ENCODE data around the gene LMX1B. TPM values are rescaled to one million over a fixed set of nuclear protein-coding genes. Genes with fewer than 3 reads are reported as not detected.

The LMX1B gene
- total RNA-seq, 1 experiment from 2014 or later = not detected

GRCh38 chr9:126623314-126623666, 9.6 kb downstream of the LMX1B start:
- intact Hi-C loops (cut with micrococcal nuclease; ENCODE audit: unreplicated experiment) = no loop called here
- no TSS peak for BruUV-seq (replicated peaks)
- Mint-ChIP-seq H3K9me3 (ENCODE audit: low read depth, unreplicated experiment) (no peaks in the 10 kb centered on the region), H3K36me3 (ENCODE audit: insufficient read depth, unreplicated experiment) (peaks cover 7% of the 10 kb centered on the region), H3K4me3 (ENCODE audit: low read depth, unreplicated experiment) (no peak overlapping the region), H3K27me3 (ENCODE audit: unreplicated experiment) (peaks cover 75% of the 10 kb centered on the region), H3K4me1 (ENCODE audit: low read depth, unreplicated experiment) (no peaks in the 10 kb centered on the region), H3K27ac (ENCODE audit: unreplicated experiment) (no peak overlapping the region)
- no peak for DNase-seq
- CTCF ChIA-PET = no interaction called here
- no peak for TF ChIP-seq CTCF (IDR thresholded peaks at IDR 0.05; ENCODE audit: unreplicated experiment)

GRCh38 chr9:126623667-126624478, 10.1 kb downstream of the LMX1B start:
- Mint-ChIP-seq H3K4me1 (ENCODE audit: low read depth, unreplicated experiment) (no peaks in the 10 kb centered on the region), H3K9me3 (ENCODE audit: low read depth, unreplicated experiment) (no peaks in the 10 kb centered on the region), H3K27ac (ENCODE audit: unreplicated experiment) (no peak overlapping the region), H3K4me3 (ENCODE audit: low read depth, unreplicated experiment) (no peak overlapping the region), H3K27me3 (ENCODE audit: unreplicated experiment) (peaks cover 80% of the 10 kb centered on the region), H3K36me3 (ENCODE audit: insufficient read depth, unreplicated experiment) (peaks cover 7% of the 10 kb centered on the region)
- DNase-seq = no peak
- no TSS peak for BruUV-seq (replicated peaks)
- intact Hi-C loops (cut with micrococcal nuclease; ENCODE audit: unreplicated experiment) = no loop called here
- CTCF ChIA-PET = no interaction called here
- no peak for TF ChIP-seq CTCF (IDR thresholded peaks at IDR 0.05; ENCODE audit: unreplicated experiment)

DNA sequence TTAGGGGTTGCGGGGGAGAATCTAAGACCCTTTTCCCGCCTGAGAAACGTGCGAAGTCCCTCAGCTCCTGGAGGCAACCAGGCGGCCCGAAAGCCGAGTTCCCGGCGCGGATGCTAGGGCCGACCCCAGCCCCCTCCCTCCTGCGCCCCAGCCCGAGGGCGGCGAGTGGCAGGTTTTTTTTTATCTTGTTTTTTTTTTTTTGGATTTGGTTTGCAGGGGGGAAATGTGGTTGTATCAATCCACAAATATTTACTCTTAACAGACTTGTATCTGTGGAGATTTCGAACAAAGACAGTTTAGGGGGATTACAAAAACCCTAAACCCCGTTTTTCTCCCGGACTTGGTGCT, 10.7 kb downstream of the LMX1B start:
- no TSS peak for BruUV-seq (replicated peaks)
- DNase-seq = no peak
- intact Hi-C loops (cut with micrococcal nuclease; ENCODE audit: unreplicated experiment) = no loop called here
- H3K27ac Mint-ChIP-seq (ENCODE audit: unreplicated experiment) = no peak overlapping the region
- no peaks in the 10 kb centered on the region for H3K9me3 Mint-ChIP-seq (ENCODE audit: low read depth, unreplicated experiment)
- no peak overlapping the region for H3K4me3 Mint-ChIP-seq (ENCODE audit: low read depth, unreplicated experiment)
- no peak for TF ChIP-seq CTCF (IDR thresholded peaks at IDR 0.05; ENCODE audit: unreplicated experiment)
- H3K4me1 Mint-ChIP-seq (ENCODE audit: low read depth, unreplicated experiment) = no peaks in the 10 kb centered on the region
- peaks cover 7% of the 10 kb centered on the region for H3K36me3 Mint-ChIP-seq (ENCODE audit: insufficient read depth, unreplicated experiment)
- CTCF ChIA-PET = no interaction called here
- peaks cover 85% of the 10 kb centered on the region for H3K27me3 Mint-ChIP-seq (ENCODE audit: unreplicated experiment)

- no peak for TF ChIP-seq CTCF (IDR thresholded peaks at IDR 0.05; ENCODE audit: unreplicated experiment)
- peaks cover 7% of the 10 kb centered on the region for H3K36me3 Mint-ChIP-seq (ENCODE audit: insufficient read depth, unreplicated experiment)
- intact Hi-C loops (cut with micrococcal nuclease; ENCODE audit: unreplicated experiment) = no loop called here
- no peak overlapping the region for H3K4me3 Mint-ChIP-seq (ENCODE audit: low read depth, unreplicated experiment)
- H3K4me1 Mint-ChIP-seq (ENCODE audit: low read depth, unreplicated experiment) = no peaks in the 10 kb centered on the region
- BruUV-seq (replicated peaks) = no TSS peak
- H3K27ac Mint-ChIP-seq (ENCODE audit: unreplicated experiment) = no peak overlapping the region
- CTCF ChIA-PET = no interaction called here
- no peak for DNase-seq
- H3K27me3 Mint-ChIP-seq (ENCODE audit: unreplicated experiment) = peaks cover 81% of the 10 kb centered on the region
- no peaks in the 10 kb centered on the region for H3K9me3 Mint-ChIP-seq (ENCODE audit: low read depth, unreplicated experiment)
These were observed 11.2 kb downstream of the LMX1B start for GRCh38 chr9:126624912-126625311.

Data from Calu3 (cell line).